Panc1 (cell line): Measurements from ENCODE around the gene KIRREL3. TPM values are rescaled to one million over a fixed set of nuclear protein-coding genes. Genes with fewer than 3 reads are reported as not detected.

Source experiments
- ATAC-seq: fragments of 200-7000 bp; cut with Tn5 transposase; 2 replicates; pipeline ENCODE4 v1.9.1; 2020; ENCODE audit warnings: mild to moderate bottlenecking, moderate library complexity
- BruUV-seq: library from RNA; stranded (reverse); fragments of 400-500 nt; replicated peaks from 2 replicates; lab custom pipeline; 2021; lab: Mats Ljungman, UMichigan
- CTCF ChIA-PET: fragments of 300-600 bp; sonication (Branson Sonifier 250); formaldehyde crosslinking; loops from one replicate; lab custom pipeline; 2022; ENCODE audit warnings: antibody characterized with exemption; lab: Charles Lee
- POLR2A ChIA-PET: fragments of 300-600 bp; sonication (Branson Sonifier 250); formaldehyde crosslinking; loops from one replicate; lab custom pipeline; 2022; ENCODE audit warnings: antibody characterized with exemption; lab: Charles Lee
- DNase-seq: peaks from one replicate; pipeline ENCODE4 v3.0.0-alpha.2; 2010; ENCODE audit warnings: low read depth, low spot score
- H3K27ac ChIP-seq: 2 replicates; pipeline ENCODE4 v1.5.1; 2011; ENCODE audit warnings: mild to moderate bottlenecking, low read length, inconsistent platforms
- H3K27me3 ChIP-seq: fragments of 200-500 bp; sonication (Bioruptor generic); 2 replicates; pipeline ENCODE4 v1.6.0; 2014; ENCODE audit warnings: low read length, inconsistent platforms; ENCODE audit not compliant: control insufficient read depth, insufficient read depth
- H3K36me3 ChIP-seq: fragments of 200-500 bp; sonication (Bioruptor generic); 2 replicates; pipeline ENCODE4 v1.5.1; 2014; ENCODE audit warnings: inconsistent platforms, mild to moderate bottlenecking, low read length, moderate library complexity; ENCODE audit not compliant: control insufficient read depth, insufficient read depth
- H3K4me1 ChIP-seq: 2 replicates; pipeline ENCODE4 v1.5.1; 2011; ENCODE audit warnings: inconsistent platforms, mild to moderate bottlenecking, low read length, moderate library complexity; ENCODE audit not compliant: control insufficient read depth, insufficient read depth
- H3K4me3 ChIP-seq, 2 experiments: 2 replicates each; pipeline ENCODE4 v1.5.1; 2011 to 2012; ENCODE audit warnings: low read depth in 2 of 2, low read length in 2 of 2, mild to moderate bottlenecking in 2 of 2, inconsistent platforms in 1 of 2, moderate library complexity in 1 of 2
- H3K9me3 ChIP-seq: fragments of 200-500 bp; sonication (Bioruptor generic); 2 replicates; pipeline ENCODE4 v1.5.1; 2014; ENCODE audit warnings: low read depth, mild to moderate bottlenecking, inconsistent platforms, low read length, moderate library complexity; ENCODE audit not compliant: control insufficient read depth, insufficient read depth
- POLR2AphosphoS5 ChIP-seq: IDR thresholded peaks from 2 replicates; pipeline ENCODE4 v1.6.1; 2012; ENCODE audit warnings: mild to moderate bottlenecking, low read depth, low read length, moderate library complexity
- SIN3A ChIP-seq: IDR thresholded peaks from 2 replicates; pipeline ENCODE4 v1.6.1; 2012; ENCODE audit warnings: low read depth, mild to moderate bottlenecking, low read length, moderate library complexity, borderline replicate concordance; ENCODE audit not compliant: insufficient read depth
- TCF7L2 ChIP-seq: IDR thresholded peaks from 2 replicates; pipeline ENCODE4 v1.6.1; 2011; ENCODE audit warnings: mild to moderate bottlenecking, low read depth, low read length, inconsistent platforms
- in situ Hi-C: cut with HindIII; loops from 2 replicates; pipeline ENCODE4 v1.10.0; 2016; ENCODE audit warnings: low sequenced_read_pairs, low pct_unique_long_range_greater_than_20kb
- intact Hi-C: fragments of 100-400 bp; cut with micrococcal nuclease; formaldehyde crosslinking; loops from one replicate; pipeline ENCODE4 v1.10.0; 2022; ENCODE audit not compliant: unreplicated experiment
- total RNA-seq: library from RNA; stranded (reverse); gene quantifications from one replicate; pipeline ENCODE4 v1.2.1, GENCODE V29; 2021; ENCODE audit not compliant: unreplicated experiment
- TF ChIP-seq, protein P1 (sequence below), 2 experiments: IDR thresholded peaks; 2 replicates each; pipeline ENCODE4 v1.6.1; 2011 to 2012; ENCODE audit warnings: low read depth in 2 of 2, control low read depth in 1 of 2, low read length in 1 of 2, mild to moderate bottlenecking in 1 of 2, moderate library complexity in 1 of 2; ENCODE audit not compliant: insufficient read depth in 1 of 2
- TF ChIP-seq, protein P2 (sequence below): fragments of 450-650 bp; IDR thresholded peaks from 2 replicates; pipeline ENCODE4 v1.5.1; 2017; ENCODE audit warnings: mild to moderate bottlenecking

Gene KIRREL3
- total RNA-seq, 1 experiment from 2014 or later: 0.36 TPM

DNA sequence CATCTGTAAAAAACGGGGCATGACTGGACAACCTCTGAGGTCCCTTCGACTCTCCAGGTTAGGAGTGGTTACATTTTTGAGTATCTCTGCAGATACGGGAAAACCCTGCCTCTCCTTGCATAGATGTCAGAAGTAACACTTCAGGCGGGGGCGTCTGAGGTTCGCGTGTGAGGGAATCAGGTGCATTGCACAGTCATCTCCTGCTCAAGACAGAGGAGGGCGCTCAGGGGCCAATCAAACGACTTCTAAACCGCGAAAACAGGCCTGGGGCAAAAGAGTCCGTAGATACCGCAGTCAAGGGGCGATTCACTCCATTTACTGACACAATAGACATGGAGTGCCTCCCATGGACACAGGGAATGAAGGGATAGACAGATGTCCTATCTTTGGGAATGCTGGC lies 31.7 kb downstream of the KIRREL3 start:
- Histone ChIP-seq H3K9me3 (no peaks in the 10 kb centered on the region), H3K36me3 (no peaks in the 10 kb centered on the region), H3K27ac (no peak overlapping the region), H3K27me3 (peaks cover 11% of the 10 kb centered on the region), H3K4me3 (no peak overlapping the region), H3K4me1 (no peaks in the 10 kb centered on the region)
- ChIA-PET POLR2A (no interaction called here), CTCF (no interaction called here)
- no TSS peak for BruUV-seq
- in situ Hi-C loops (no loop called here), intact Hi-C loops (no loop called here)
- TF ChIP-seq TCF7L2: no peak
- TF ChIP-seq, protein P1, sequence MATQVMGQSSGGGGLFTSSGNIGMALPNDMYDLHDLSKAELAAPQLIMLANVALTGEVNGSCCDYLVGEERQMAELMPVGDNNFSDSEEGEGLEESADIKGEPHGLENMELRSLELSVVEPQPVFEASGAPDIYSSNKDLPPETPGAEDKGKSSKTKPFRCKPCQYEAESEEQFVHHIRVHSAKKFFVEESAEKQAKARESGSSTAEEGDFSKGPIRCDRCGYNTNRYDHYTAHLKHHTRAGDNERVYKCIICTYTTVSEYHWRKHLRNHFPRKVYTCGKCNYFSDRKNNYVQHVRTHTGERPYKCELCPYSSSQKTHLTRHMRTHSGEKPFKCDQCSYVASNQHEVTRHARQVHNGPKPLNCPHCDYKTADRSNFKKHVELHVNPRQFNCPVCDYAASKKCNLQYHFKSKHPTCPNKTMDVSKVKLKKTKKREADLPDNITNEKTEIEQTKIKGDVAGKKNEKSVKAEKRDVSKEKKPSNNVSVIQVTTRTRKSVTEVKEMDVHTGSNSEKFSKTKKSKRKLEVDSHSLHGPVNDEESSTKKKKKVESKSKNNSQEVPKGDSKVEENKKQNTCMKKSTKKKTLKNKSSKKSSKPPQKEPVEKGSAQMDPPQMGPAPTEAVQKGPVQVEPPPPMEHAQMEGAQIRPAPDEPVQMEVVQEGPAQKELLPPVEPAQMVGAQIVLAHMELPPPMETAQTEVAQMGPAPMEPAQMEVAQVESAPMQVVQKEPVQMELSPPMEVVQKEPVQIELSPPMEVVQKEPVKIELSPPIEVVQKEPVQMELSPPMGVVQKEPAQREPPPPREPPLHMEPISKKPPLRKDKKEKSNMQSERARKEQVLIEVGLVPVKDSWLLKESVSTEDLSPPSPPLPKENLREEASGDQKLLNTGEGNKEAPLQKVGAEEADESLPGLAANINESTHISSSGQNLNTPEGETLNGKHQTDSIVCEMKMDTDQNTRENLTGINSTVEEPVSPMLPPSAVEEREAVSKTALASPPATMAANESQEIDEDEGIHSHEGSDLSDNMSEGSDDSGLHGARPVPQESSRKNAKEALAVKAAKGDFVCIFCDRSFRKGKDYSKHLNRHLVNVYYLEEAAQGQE (IDR thresholded peaks at IDR 0.05; ENCODE audit: insufficient read depth in 1 of 2, low read depth in 2 of 2, low read length in 1 of 2): no peak
- no peak for TF ChIP-seq SIN3A
- no peak for TF ChIP-seq POLR2AphosphoS5
- TF ChIP-seq, protein P2, sequence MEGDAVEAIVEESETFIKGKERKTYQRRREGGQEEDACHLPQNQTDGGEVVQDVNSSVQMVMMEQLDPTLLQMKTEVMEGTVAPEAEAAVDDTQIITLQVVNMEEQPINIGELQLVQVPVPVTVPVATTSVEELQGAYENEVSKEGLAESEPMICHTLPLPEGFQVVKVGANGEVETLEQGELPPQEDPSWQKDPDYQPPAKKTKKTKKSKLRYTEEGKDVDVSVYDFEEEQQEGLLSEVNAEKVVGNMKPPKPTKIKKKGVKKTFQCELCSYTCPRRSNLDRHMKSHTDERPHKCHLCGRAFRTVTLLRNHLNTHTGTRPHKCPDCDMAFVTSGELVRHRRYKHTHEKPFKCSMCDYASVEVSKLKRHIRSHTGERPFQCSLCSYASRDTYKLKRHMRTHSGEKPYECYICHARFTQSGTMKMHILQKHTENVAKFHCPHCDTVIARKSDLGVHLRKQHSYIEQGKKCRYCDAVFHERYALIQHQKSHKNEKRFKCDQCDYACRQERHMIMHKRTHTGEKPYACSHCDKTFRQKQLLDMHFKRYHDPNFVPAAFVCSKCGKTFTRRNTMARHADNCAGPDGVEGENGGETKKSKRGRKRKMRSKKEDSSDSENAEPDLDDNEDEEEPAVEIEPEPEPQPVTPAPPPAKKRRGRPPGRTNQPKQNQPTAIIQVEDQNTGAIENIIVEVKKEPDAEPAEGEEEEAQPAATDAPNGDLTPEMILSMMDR: no peak
- ATAC-seq (no peak), DNase-seq (no peak)

DNA sequence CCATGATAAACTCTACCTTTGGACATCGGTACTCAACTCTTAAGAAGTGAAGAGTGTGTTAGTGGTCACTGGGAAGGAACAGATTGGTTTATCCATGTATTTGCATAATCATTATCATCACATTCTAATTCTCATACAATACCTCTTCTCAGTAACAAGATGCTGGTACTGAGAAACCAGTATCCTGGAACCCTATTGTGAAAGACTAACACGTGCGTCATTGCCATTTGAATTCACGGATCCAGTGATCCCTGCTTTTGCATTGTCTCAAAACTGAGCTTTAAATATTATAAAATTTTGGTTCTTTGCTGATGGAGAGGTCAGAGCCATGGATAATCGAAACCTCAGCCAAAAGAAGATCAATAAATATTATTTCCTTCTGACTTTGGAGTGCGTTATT lies 35.2 kb downstream of the KIRREL3 start:
- Histone ChIP-seq H3K4me3 (no peak overlapping the region), H3K4me1 (no peaks in the 10 kb centered on the region), H3K9me3 (no peaks in the 10 kb centered on the region), H3K27me3 (peaks cover 11% of the 10 kb centered on the region), H3K27ac (no peak overlapping the region), H3K36me3 (no peaks in the 10 kb centered on the region)
- in situ Hi-C loops: no loop called here
- ATAC-seq (no peak), DNase-seq (no peak)
- intact Hi-C loops: no loop called here
- POLR2A ChIA-PET: no interaction called here
- no TSS peak for BruUV-seq
- TF ChIP-seq, protein P2: no peak
- no peak for TF ChIP-seq TCF7L2
- no peak for TF ChIP-seq POLR2AphosphoS5
- CTCF ChIA-PET: no interaction called here
